Lung (tissue), 12 donors: Measurements from ENCODE around the gene PIAS1. TPM values are rescaled to one million over a fixed set of nuclear protein-coding genes. Genes with fewer than 3 reads are reported as not detected.

Experiments used
- ATAC-seq: fragments of 200-7000 bp; cut with Tn5 transposase; one replicate; pipeline ENCODE4 v1.9.1; 2020; ENCODE audit warnings: moderate number of reproducible peaks; ENCODE audit not compliant: insufficient read depth, low FRiP score
- DNase-seq, 3 donors: peaks; one replicate each; pipeline ENCODE4 v3.0.0-alpha.2; 2013 to 2017
- H3K27ac ChIP-seq, 2 donors: one replicate each; pipeline ENCODE4 v1.5.1; 2013; ENCODE audit warnings: mild to moderate bottlenecking in 2 of 2, moderate library complexity in 2 of 2, control low read depth in 1 of 2, inconsistent platforms in 1 of 2, low read depth in 1 of 2, low read length in 1 of 2
- H3K27me3 ChIP-seq, 3 donors: one replicate each; pipeline ENCODE4 v1.5.1; 2013; ENCODE audit warnings: low read length in 2 of 3; ENCODE audit not compliant: control insufficient read depth in 3 of 3, insufficient read depth in 3 of 3
- H3K36me3 ChIP-seq, 4 donors: one replicate each; pipeline ENCODE4 v1.5.1; 2013; ENCODE audit warnings: low read length in 4 of 4, mild to moderate bottlenecking in 1 of 4, moderate library complexity in 1 of 4; ENCODE audit not compliant: control insufficient read depth in 4 of 4, insufficient read depth in 4 of 4
- H3K4me1 ChIP-seq, 5 donors: one replicate each; pipeline ENCODE4 v1.5.1; 2013; ENCODE audit warnings: low read length in 5 of 5, mild to moderate bottlenecking in 2 of 5, moderate library complexity in 1 of 5; ENCODE audit not compliant: control insufficient read depth in 5 of 5, insufficient read depth in 5 of 5
- H3K4me3 ChIP-seq: one replicate; pipeline ENCODE4 v1.5.1; 2013; ENCODE audit warnings: mild to moderate bottlenecking, control low read depth, moderate library complexity
- H3K9ac ChIP-seq, 2 donors: one replicate each; pipeline ENCODE4 v1.5.1; 2013; ENCODE audit warnings: low read length in 2 of 2, control low read depth in 1 of 2; ENCODE audit not compliant: insufficient read depth in 1 of 2
- H3K9me3 ChIP-seq, 4 donors: one replicate each; pipeline ENCODE4 v1.5.1; 2013; ENCODE audit warnings: low read length in 3 of 4, mild to moderate bottlenecking in 1 of 4, moderate library complexity in 1 of 4; ENCODE audit not compliant: control insufficient read depth in 4 of 4, insufficient read depth in 3 of 4
- CTCF ChIP-seq: IDR thresholded peaks from 2 replicates; pipeline ENCODE4 v1.5.1; 2012; ENCODE audit warnings: mild to moderate bottlenecking; ENCODE audit errors: control extremely low read depth, extremely low read depth
- WGBS, 2 donors: extraction: QIAGEN DNeasy Blood & Tissue Kit; methylation state at CpG; one replicate each; pipeline ENCODE4 v1.1.7; 2013; 5-methylcytosine and 5-hydroxymethylcytosine counted together
- polyA plus RNA-seq, 2 donors: library from polyadenylated mRNA; stranded (reverse); fragments of 200-250 nt; gene quantifications; one replicate each; pipeline ENCODE4 v1.2.1, GENCODE V29; 2013
- total RNA-seq, 2 donors: library from RNA; depleted of rRNA in 1 of 2; stranded (reverse); fragments of >200 nt in 1 of 2; gene quantifications; one replicate each; pipeline ENCODE4 v1.2.1, GENCODE V29; 2014 to 2021
- donor health status: control.
- donor health status: control.
- donor health status: Bipolar disorder and iron deficiency.
- donor health status: healthy.
- donor health status: DM: yes; HTN: yes; CAD: no.

Gene PIAS1
- total and polyA plus RNA-seq, 4 donors, result 14.6 to 157 (median 30.4) TPM

GRCh38 chr15:68063606-68064005 lies 9.5 kb downstream of the PIAS1 start:
- TF ChIP-seq CTCF, result no peak
- H3K36me3 ChIP-seq, result peaks cover 0 to 5% (median 1%) of the 10 kb centered on the region in 4 donors
- DNase-seq (no peak), ATAC-seq (no peak)
- no peaks in the 10 kb centered on the region for H3K9me3 ChIP-seq
- peaks cover 0 to 5% (median 4%) of the 10 kb centered on the region in 5 donors for H3K4me1 ChIP-seq
- WGBS, 2 donors, result 95 to 99% methylated on average over 3 of the region's 3 CpGs
- H3K27me3 ChIP-seq, result no peaks in the 10 kb centered on the region
- no peak overlapping the region for H3K27ac ChIP-seq
- H3K4me3 ChIP-seq, result no peak overlapping the region
- H3K9ac ChIP-seq, result no peak overlapping the region

GRCh38 chr15:68073576-68074288 lies 19.6 kb downstream of the PIAS1 start:
- Histone ChIP-seq H3K9me3 (no peaks in the 10 kb centered on the region), H3K4me1 (peaks cover 0 to 27% (median 5%) of the 10 kb centered on the region in 5 donors), H3K9ac (no peak overlapping the region), H3K4me3 (no peak overlapping the region), H3K27me3 (no peaks in the 10 kb centered on the region), H3K36me3 (no peaks in the 10 kb centered on the region), H3K27ac (no peak overlapping the region)
- no peak for TF ChIP-seq CTCF
- no peak for DNase-seq
- no peak for ATAC-seq
- 92 to 93% methylated on average over 6 of the region's 6 CpGs for WGBS, 2 donors

- no peaks in the 10 kb centered on the region for H3K9me3 ChIP-seq
- no peaks in the 10 kb centered on the region for H3K36me3 ChIP-seq
- 97% methylated on average over 18 of the region's 18 CpGs for WGBS, 2 donors
- no peak for DNase-seq
- H3K27me3 ChIP-seq, result no peaks in the 10 kb centered on the region
- no peak overlapping the region for H3K27ac ChIP-seq
- H3K4me1 ChIP-seq, result peaks cover 0 to 20% (median 4%) of the 10 kb centered on the region in 5 donors
- ATAC-seq, result no peak
- H3K9ac ChIP-seq, result no peak overlapping the region
- H3K4me3 ChIP-seq, result no peak overlapping the region
- no peak for TF ChIP-seq CTCF
Measured at GRCh38 chr15:68075764-68076385, 21.8 kb downstream of the PIAS1 start.
